PFSK-1 (cell line): ENCODE data around the gene ADD2.

Experiments used
- POLR2AphosphoS5 ChIP-seq: IDR thresholded peaks from 2 replicates; pipeline ENCODE4 v1.6.1; 2012; ENCODE audit warnings: low read depth, mild to moderate bottlenecking, control low read depth, low read length, moderate library complexity
- TAF1 ChIP-seq: IDR thresholded peaks from 2 replicates; pipeline ENCODE4 v1.6.1; 2012; ENCODE audit warnings: low read length, control low read depth, borderline replicate concordance; ENCODE audit not compliant: insufficient read depth

DNA sequence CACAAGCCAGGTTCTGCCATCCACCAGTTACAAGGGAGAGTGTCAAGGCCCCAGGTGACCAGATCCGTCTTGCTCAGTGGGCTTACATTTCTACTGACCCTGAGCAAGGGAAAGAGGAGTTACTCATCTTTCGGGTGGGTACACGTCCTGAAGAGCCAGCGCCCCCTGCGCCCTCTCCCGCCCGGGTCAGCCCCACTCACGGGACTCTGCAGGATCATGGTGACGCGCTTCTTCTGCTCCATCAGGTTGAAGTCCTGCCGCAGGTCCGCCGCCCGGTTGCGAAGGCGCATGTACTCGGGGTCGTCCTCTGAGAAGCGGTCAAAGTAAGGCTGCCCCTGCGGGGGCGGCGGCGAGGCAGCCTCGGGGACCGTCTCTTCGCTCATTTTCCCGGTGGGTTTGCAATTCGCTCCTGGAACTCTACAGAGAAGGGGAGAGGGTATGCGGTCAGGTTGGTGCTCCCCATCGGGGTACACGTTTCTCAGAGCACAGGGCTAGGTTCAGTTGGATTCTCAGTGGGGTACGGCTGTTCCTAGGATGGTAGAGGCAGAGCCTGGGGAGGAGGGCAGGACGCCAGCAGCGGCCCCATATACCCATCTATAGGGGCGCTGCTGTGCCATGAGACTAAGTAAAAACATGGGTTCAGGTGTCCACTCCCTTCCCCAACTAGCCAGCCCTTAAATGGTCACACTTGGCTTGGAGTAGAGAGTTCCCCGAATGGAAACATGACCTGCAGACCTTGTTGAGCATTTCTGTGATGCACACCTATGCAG, 61.8 kb downstream of the ADD2 start:
- TF ChIP-seq POLR2AphosphoS5 (no peak), TAF1 (no peak)
